Left kidney (tissue), 2 donors: ENCODE results near the gene LTBP1. TPM values are rescaled to one million over a fixed set of nuclear protein-coding genes. Genes with fewer than 3 reads are reported as not detected.
"Not testable (repeated sequence)": the region's sequence is repeated elsewhere in the genome, so short reads cannot be mapped to it uniquely, and the experiment has no call there.

ENCODE experiments used
- DNase-seq: peaks from one replicate; pipeline ENCODE4 v3.0.0-alpha.2; 2013
- polyA plus RNA-seq: library from polyadenylated mRNA; unstranded; fragments of 120-200 nt; gene quantifications from one replicate; pipeline ENCODE4 v1.2.1, GENCODE V29; 2013; ENCODE audit not compliant: insufficient read length

The LTBP1 gene
- polyA plus RNA-seq, 1 donor = 85.2 TPM

DNA sequence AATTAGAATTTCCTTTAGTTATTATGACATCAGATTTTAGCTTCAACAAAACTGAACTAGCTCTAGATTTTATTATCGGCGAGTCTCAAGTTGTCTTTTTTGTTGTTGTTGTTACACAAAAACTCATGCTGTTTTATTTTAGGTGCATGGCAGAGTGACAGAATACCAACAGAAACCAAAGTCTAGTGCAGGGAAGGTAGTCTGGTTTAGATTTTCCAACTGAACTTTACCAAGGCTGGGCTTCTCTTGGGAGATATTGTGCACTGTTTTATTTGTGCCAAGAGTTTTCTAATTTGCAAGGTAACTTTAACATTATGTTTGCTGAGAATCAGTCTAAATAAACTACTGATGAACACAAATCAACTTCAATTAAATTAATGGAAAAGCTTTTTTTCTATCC, 486.1 kb downstream of the LTBP1 start:
- DNase-seq = no peak

- DNase-seq = no peak
Observed at GRCh38 chr2:33433279-33434235, 486.8 kb downstream of the LTBP1 start.

DNA sequence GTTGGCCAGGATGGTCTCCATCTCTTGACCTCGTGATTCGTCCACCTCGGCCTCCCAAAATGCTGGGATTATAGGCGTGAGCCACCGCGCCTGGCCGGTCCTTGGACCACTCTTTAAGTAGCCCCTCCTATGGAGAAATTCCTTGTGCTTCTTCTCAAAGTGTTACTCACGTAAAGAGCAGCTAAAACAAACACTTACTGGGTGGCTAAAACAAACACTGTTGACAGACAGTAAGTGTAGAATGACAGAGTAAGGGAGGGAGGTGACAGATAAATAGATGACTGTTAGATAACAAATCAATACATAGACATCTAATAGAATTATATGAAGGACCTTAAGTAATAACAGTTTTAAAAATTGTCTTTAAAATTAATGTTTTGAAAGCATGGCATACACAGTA, 488.8 kb downstream of the LTBP1 start:
- no peak for DNase-seq

GRCh38 chr2:33436083-33436482, 489.3 kb downstream of the LTBP1 start:
- no peak for DNase-seq

DNA sequence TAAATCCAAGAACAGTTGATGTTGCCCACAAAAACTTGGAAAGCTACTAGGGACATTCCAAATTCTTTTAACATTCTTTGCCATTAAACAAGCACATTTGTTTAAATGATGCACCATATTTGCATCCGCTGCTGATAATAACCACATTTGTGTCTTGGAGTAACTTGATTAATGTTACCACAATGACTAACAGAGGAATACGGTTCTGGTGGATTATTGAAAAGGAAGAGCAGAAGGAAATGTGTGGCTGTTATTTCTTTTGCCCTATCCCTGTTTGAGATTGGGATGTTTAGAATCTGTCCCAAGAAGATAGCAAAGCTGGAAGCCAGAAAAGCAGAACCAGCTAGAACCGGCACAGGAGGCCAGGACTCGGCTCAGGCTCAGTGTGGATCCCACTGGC, 490.5 kb downstream of the LTBP1 start:
- DNase-seq = no peak

GRCh38 chr2:33437815-33438214, 491.1 kb downstream of the LTBP1 start:
- DNase-seq = no peak

DNA sequence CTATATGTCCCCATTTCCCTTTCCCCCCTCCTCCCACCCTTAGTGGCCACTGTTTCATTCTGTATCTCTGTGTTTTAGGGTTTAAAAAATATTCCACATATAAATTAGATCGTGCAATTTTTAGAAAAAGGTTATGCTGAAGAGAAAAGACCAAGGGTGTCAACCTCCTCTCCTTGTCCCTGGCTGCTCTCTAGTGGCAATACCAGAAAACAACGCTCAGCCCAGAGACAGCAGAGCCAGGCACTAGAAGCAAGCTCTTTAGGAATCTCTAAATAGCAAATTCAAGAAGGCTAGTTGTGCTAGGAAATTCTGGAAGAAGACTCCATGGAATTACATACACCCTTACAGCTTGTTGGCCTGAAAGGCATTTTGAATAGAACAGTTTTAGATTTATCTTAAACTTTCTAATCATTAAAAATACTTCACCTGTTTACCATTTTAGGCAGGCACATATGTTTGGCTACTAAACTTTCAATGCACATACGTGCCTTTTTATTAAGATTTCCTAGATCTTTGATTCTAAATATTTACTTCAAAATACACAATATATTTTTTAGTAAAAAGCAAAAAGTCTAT, 494.6 kb downstream of the LTBP1 start:
- peak; percentile 53 for DNase-seq

- DNase-seq = not testable (repeated sequence)
Observed at GRCh38 chr2:33442052-33442451, 495.3 kb downstream of the LTBP1 start.

GRCh38 chr2:33442528-33443079, 495.9 kb downstream of the LTBP1 start:
- DNase-seq = no peak

GRCh38 chr2:33443274-33443829, 496.6 kb downstream of the LTBP1 start:
- DNase-seq = no peak

GRCh38 chr2:33444967-33445366, 498.2 kb downstream of the LTBP1 start:
- DNase-seq = no peak

DNA sequence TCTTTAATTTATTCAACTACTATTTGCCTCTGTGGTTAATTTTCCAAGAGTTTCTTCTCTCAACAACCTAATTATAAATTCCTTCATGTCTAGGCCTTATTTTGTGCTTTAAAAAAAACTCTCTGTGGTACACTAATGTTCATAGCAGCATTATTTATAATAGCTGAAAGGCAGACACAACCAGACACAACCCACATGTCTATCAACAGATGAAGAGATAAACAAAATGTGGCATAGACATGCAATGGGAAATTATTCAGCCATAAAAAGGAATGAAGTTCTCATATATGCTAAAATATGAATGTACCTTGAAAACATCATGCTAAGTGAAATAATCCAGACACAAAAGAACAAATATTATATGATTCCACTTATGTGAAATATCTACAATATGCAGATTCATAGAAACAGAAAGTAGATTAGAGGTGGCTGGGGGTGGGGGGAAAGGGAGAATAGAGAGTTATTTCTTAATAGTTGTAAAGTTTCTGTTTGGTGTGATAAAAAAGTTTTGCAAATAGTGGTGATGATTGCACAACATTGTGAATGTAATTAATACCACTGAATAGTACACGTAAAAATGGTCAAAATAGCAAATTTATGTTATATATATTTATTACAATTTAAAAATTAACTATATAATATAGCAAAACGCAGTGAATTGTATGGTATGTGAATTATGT, 501.6 kb downstream of the LTBP1 start:
- DNase-seq = no peak
